LNCaP clone FGC (cell line): ENCODE data around the gene CAPN1.

Experiments used
- DNase-seq: peaks from one replicate; pipeline ENCODE4 v3.0.0-alpha.2; 2011; ENCODE audit warnings: low read depth
- H3K4me3 ChIP-seq: 2 replicates; pipeline ENCODE4 v1.5.1; 2011; ENCODE audit warnings: mild to moderate bottlenecking, low read depth, low read length, control low read depth
- CTCF ChIP-seq: IDR thresholded peaks from 2 replicates; pipeline ENCODE4 v1.5.1; 2012; ENCODE audit warnings: mild to moderate bottlenecking; ENCODE audit not compliant: control insufficient read depth, insufficient read depth; ENCODE audit errors: extremely low read depth

CAPN1 gene

DNA sequence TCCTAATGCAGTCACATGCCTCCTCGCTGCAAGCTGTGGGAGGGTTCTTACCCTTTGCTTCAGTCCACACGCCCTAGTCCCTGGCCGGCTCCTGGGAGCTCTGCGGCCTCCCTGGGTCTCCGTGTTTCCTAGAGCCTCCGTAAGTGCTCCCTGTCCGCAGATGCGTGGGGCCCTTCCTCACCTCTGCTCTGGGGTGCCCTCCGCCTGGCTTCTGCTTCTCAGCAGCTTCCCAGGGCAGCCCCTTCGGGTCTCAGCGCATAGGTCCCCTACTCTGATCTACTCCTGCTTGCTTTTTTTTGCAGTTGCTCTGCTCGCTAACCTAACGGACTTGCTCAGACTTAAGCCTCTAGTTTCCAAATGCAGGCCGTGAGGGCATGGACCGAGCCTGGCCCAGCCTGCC lies 22.4 kb downstream of the CAPN1 start:
- TF ChIP-seq CTCF, result no peak
- no peak overlapping the region for H3K4me3 ChIP-seq
- no peak for DNase-seq

DNA sequence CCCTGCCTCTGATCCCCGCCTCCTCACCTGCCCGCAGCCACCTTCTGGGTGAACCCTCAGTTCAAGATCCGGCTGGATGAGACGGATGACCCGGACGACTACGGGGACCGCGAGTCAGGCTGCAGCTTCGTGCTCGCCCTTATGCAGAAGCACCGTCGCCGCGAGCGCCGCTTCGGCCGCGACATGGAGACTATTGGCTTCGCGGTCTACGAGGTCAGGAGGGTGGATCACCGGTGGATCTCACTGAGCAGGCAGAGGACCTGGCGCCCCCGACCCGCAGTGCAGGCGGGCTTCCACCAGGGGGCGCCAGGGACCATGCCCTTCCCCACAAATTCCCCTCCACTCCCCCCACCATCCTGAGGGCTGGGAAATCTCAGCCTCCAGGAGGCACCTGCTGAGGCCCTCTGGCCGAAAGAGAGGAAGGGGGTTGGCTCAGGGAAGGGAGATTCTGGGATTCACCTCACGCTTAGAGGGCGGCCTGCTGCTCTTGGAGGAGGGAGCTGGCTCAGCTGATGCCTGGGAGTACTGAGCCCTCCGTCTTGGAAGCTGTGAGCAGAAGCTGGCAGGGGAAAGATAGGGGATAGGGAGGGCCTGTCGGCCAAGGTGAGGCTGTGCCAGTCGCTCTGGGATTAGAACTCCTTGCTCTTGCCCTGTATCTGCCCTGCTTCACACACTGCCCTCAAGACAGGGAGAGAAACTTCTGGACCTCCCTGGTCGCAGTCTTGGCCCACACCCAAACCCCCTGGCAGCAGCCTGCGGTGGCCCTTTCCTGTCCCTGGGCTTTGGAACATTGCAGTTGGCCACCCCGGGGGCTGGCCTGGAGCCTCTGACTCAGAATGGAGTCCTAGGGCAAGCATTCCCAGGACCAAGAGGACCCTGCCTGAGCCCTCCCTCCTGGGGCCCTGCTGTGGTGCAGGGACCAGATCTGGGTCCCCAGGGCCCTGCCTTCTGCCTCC lies 23.2 kb downstream of the CAPN1 start:
- peak; percentile 60 for TF ChIP-seq CTCF
- DNase-seq, result no peak
- no peak overlapping the region for H3K4me3 ChIP-seq

DNA sequence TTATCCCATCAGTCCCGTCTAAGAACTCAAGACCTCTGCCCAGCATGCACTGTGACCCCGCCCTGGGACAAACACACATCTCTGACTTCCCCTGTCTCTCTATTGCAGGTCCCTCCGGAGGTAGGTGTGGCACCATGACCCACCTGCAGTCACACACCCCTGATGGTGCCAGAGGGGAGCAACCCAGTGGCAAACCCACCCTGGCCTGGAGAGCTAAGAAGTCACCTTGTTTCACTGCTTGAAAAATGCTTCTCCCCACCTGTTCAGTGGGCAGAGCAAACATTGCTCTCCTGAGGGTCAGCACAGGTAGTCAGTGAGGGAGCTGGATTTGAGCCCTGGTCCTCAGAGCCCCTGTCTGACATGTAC lies 23.9 kb downstream of the CAPN1 start:
- no peak for DNase-seq
- TF ChIP-seq CTCF, result no peak
- no peak overlapping the region for H3K4me3 ChIP-seq

DNA sequence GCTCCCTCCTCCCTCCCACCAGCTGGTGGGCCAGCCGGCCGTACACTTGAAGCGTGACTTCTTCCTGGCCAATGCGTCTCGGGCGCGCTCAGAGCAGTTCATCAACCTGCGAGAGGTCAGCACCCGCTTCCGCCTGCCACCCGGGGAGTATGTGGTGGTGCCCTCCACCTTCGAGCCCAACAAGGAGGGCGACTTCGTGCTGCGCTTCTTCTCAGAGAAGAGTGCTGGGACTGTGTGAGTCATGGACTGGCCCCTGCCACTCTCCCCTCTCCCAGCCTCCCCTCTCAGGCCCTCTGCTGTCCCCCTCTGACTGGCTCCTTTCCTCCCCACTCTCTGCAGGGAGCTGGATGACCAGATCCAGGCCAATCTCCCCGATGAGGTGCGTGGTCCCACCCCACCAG lies 24.7 kb downstream of the CAPN1 start:
- TF ChIP-seq CTCF, result no peak
- no peak overlapping the region for H3K4me3 ChIP-seq
- DNase-seq, result no peak

DNA sequence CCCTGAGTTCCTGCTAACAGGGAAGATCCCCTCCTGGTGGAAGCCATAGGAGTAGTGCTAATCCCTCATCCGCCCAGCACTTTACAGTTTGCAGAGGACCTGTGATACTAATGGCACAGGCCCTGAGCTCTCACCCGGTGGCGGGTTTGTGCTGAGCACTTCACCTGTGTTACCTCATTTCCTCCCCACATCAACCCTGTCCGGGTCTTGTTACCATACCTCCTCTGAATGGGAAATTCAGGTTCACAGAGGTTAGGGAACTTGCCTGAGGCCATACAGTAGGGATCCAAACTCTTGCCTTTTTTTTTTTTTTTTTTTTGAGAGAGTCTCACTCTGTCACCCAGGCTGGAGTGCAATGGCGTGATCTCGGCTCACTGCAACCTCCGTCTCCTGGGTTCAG lies 25.2 kb downstream of the CAPN1 start:
- TF ChIP-seq CTCF, result no peak
- DNase-seq, result no peak
- no peak overlapping the region for H3K4me3 ChIP-seq

GRCh38 chr11:65207918-65208784 lies 26.4 kb downstream of the CAPN1 start:
- no peak for DNase-seq
- no peak for TF ChIP-seq CTCF
- no peak overlapping the region for H3K4me3 ChIP-seq
